ENCODE data around the gene RPS6KB1.
"Not testable (repeated sequence)": the region's sequence is repeated elsewhere in the genome, so short reads cannot be mapped to it uniquely, and the experiment has no call there.

- TF ChIP-seq CTCF (IDR thresholded peaks at IDR 0.05); FOXM1 (IDR thresholded peaks at IDR 0.05; ENCODE audit: low read depth): not testable (repeated sequence)
Measured at GRCh38 chr17:59933317-59933716, 40.4 kb downstream of the RPS6KB1 start.
